ENCODE data around the gene SORCS1.

DNA sequence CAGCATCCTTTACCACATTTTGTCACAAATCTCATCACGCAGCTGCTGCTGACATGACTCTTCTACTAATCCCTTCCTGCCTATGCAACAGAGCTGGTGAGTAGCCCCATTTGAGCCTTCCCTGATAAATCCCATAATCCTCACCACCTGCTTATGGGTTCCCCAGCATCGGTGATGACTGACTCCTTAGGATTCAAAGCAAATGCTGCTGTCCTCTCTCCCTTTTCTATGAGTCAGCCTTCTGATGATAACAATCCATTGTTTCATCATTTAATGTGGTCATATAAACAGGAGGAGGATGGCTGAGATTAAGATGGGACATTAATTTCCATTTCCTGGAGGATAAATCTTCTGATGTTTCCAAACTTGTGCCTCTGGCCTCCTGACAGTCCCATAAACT, 73.4 kb downstream of the SORCS1 start:
- TF ChIP-seq, protein P1, sequence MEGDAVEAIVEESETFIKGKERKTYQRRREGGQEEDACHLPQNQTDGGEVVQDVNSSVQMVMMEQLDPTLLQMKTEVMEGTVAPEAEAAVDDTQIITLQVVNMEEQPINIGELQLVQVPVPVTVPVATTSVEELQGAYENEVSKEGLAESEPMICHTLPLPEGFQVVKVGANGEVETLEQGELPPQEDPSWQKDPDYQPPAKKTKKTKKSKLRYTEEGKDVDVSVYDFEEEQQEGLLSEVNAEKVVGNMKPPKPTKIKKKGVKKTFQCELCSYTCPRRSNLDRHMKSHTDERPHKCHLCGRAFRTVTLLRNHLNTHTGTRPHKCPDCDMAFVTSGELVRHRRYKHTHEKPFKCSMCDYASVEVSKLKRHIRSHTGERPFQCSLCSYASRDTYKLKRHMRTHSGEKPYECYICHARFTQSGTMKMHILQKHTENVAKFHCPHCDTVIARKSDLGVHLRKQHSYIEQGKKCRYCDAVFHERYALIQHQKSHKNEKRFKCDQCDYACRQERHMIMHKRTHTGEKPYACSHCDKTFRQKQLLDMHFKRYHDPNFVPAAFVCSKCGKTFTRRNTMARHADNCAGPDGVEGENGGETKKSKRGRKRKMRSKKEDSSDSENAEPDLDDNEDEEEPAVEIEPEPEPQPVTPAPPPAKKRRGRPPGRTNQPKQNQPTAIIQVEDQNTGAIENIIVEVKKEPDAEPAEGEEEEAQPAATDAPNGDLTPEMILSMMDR (IDR thresholded peaks at IDR 0.05), result no peak
- TF ChIP-seq EP300 (IDR thresholded peaks at IDR 0.05), result no peak

Data from tibial nerve (tissue), 4 donors.